Astrocyte of the spinal cord (primary cell): ENCODE data around the gene ABCF3.
"Not testable (repeated sequence)": the region's sequence is repeated elsewhere in the genome, so short reads cannot be mapped to it uniquely, and the experiment has no call there.

Experiments used
- DNase-seq: peaks from one replicate; pipeline ENCODE4 v3.0.0; 2011; ENCODE audit warnings: low read depth, low spot score
- H3K4me3 ChIP-seq: 2 replicates; pipeline ENCODE4 v1.5.1; 2011; ENCODE audit warnings: low read depth, mild to moderate bottlenecking, low read length, moderate library complexity
- CTCF ChIP-seq: IDR thresholded peaks from 2 replicates; pipeline ENCODE4 v1.5.1; 2012; ENCODE audit warnings: low read depth, mild to moderate bottlenecking, low read length, inconsistent platforms
- in situ Hi-C: cut with HindIII; loops from 2 replicates; pipeline ENCODE4 v1.10.0; 2017; ENCODE audit warnings: low sequenced_read_pairs

Gene ABCF3

DNA sequence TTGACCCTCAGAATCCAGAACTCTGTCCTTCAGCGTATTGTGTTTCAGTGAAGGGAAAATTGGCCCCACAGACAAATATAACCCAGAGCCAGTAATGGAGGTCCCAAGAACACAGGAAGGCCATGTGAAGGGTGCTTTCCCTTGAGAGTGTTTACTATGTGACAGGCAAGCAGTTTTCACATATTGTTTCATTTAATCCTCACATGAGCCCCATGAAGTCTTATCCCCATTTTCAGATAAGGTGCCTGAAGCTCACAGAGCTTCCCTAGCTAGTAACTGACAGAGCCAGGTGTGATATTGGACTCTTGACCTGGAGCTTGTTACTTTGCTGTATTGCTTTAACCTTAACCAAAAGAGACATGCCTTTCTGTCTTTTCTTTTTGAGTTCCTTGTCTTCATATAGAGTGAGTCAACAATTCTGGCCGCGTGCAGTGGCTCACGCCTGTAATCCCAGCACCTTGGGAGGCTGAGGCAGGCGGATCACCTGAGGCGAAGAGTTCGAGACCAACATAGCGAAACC, 40.2 kb upstream of the ABCF3 start:
- in situ Hi-C loops: no loop called here
- TF ChIP-seq CTCF: no peak
- no peak overlapping the region for H3K4me3 ChIP-seq
- no peak for DNase-seq

- no peak for TF ChIP-seq CTCF
- no peak for DNase-seq
- in situ Hi-C loops: no loop called here
- H3K4me3 ChIP-seq: no peak overlapping the region
Measured at GRCh38 chr3:184148076-184148475, 37.9 kb upstream of the ABCF3 start.

- no peak for TF ChIP-seq CTCF
- in situ Hi-C loops: no loop called here
Measured at GRCh38 chr3:184149123-184149522, 36.9 kb upstream of the ABCF3 start.

DNA sequence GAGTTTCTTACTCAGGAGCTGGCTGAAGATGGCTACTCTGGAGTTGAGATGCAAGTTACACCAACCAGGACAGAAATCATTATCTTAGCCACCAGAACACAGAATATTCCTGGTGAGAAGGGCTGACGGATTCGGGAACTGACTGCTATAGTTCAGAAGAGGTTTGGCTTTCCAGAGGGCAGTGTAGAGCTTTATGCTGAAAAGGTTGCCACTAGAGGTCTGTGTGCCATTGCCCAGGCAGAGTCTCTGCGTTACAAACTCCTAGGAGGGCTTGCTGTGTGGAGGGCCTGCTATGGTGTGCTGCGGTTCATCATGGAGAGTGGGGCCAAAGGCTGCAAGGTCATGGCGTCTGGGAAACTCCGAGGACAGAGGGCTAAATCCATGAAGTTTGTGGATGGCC, 36.2 kb upstream of the ABCF3 start:
- in situ Hi-C loops, H3K4me3 ChIP-seq: not testable (repeated sequence)
- DNase-seq: peak; percentile 28
- peak; percentile 39 for TF ChIP-seq CTCF

More at GRCh38 chr3:184149123-184149522, 36.9 kb upstream of the ABCF3 start:
- no peak overlapping the region for H3K4me3 ChIP-seq
- DNase-seq: no peak

GRCh38 chr3:184154885-184155643, 30.9 kb upstream of the ABCF3 start, which contains the start of gene DVL3:
TSS of gene DVL3 (plus strand) at chr3:184155377. CDS start at chr3:184155636, 259 bp downstream.
- peak within 1 kb of the TSS; percentile 98 for H3K4me3 ChIP-seq
- in situ Hi-C loops: no loop called here
- peak; percentile 64 for DNase-seq
- no peak for TF ChIP-seq CTCF

DNA sequence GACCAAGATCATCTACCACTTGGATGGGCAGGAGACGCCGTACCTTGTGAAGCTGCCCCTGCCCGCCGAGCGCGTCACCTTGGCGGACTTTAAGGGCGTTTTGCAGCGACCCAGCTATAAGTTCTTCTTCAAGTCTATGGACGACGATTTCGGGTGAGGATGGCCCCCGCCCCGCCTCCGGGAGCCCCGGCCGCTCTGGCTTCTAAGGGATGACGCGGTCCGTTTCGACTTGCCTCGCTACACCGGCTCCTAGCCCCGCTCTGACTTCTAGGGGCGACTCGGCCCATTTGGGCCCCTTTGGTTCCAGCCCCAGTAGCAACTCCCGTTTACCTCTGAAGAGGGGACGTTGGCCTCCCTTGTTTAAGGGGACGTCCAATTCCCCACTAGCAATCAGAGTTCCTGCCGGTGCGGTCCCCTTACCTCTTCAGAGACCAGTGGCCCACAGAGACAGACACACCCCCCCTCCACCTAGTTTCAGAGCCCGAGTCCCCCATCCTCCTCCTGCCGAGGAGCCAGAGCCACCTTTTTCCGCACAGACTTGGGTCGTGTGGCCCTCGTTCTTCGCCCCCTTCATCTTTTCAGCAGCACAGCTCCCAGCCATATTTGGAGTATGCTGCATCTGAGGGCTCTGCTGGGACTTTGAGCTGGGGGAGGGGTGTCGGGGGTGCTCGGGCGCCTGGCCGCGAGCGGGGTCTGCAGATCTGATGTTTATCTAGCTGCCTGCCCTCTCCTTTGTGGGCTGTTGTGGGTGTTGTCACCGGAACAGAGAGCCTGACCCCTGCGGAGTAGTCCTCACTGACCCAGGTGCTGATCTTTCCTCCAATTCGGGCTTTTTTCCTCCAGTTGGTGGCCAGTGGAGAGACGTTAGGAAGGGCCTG, 30.1 kb upstream of the ABCF3 start:
- no peak for TF ChIP-seq CTCF
- peak overlapping the region; percentile 98 for H3K4me3 ChIP-seq
- in situ Hi-C loops: no loop called here
- peak; percentile 42 for DNase-seq
